K562 (cell line): Measurements from ENCODE around the gene LRRC8A. TPM values are rescaled to one million over a fixed set of nuclear protein-coding genes. Genes with fewer than 3 reads are reported as not detected.

Experiments used
- ARID1B ChIP-seq: fragments of 450-650 bp; IDR thresholded peaks from 2 replicates; pipeline ENCODE4 v1.6.1; 2016; ENCODE audit warnings: antibody characterized with exemption, mild to moderate bottlenecking, inconsistent platforms
- CBX1 ChIP-seq: sonication (generic); IDR thresholded peaks from 2 replicates; pipeline ENCODE4 v1.6.1; 2016; ENCODE audit warnings: antibody characterized with exemption, low read depth, mild to moderate bottlenecking
- FOXJ2 ChIP-seq: fragments of 200-800 bp; sonication (Bioruptor generic); IDR thresholded peaks from 2 replicates; pipeline ENCODE4 v1.6.1; 2016; ENCODE audit warnings: missing genetic modification characterization, missing compliant biosample characterization
- FOXJ3 ChIP-seq: sonication (generic); formaldehyde crosslinking; IDR thresholded peaks from 2 replicates; pipeline ENCODE4 v1.4.0; 2020; ENCODE audit warnings: mild to moderate bottlenecking, missing genetic modification reagents
- HDAC1 ChIP-seq, 2 experiments: fragments of 450-650 bp; IDR thresholded peaks; 2 replicates each; pipeline ENCODE4 v1.6.1; 2016 to 2017; ENCODE audit warnings: inconsistent platforms in 1 of 2, mild to moderate bottlenecking in 1 of 2, moderate library complexity in 1 of 2
- HIVEP1 ChIP-seq: fragments of 250-450 bp; sonication (Bioruptor Pico); IDR thresholded peaks from 2 replicates; pipeline ENCODE4 v1.4.0; 2020; ENCODE audit warnings: mild to moderate bottlenecking
- HSF4 ChIP-seq: fragments of 250-450 bp; sonication (Bioruptor Pico); IDR thresholded peaks from 2 replicates; pipeline ENCODE4 v2.1.2; 2022; ENCODE audit warnings: mild to moderate bottlenecking, moderate library complexity, borderline replicate concordance
- ILF3 ChIP-seq: fragments of 450-650 bp; IDR thresholded peaks from 2 replicates; pipeline ENCODE4 v1.6.1; 2018; ENCODE audit warnings: antibody characterized with exemption, mild to moderate bottlenecking, moderate library complexity, borderline replicate concordance
- ILK ChIP-seq: fragments of 450-650 bp; IDR thresholded peaks from 2 replicates; pipeline ENCODE4 v1.6.1; 2016; ENCODE audit warnings: missing genetic modification characterization, low read depth, mild to moderate bottlenecking, missing compliant biosample characterization, moderate library complexity, borderline replicate concordance
- KLF1 ChIP-seq: fragments of 450-650 bp; IDR thresholded peaks from 2 replicates; pipeline ENCODE4 v1.6.1; 2016; ENCODE audit warnings: missing genetic modification characterization, missing compliant biosample characterization
- KLF16 ChIP-seq: IDR thresholded peaks from 2 replicates; pipeline ENCODE4 v1.6.1; 2016; ENCODE audit warnings: antibody characterized with exemption
- MEF2A ChIP-seq: IDR thresholded peaks from 2 replicates; pipeline ENCODE4 v1.6.1; 2011; ENCODE audit warnings: low read depth, mild to moderate bottlenecking, low read length, moderate library complexity; ENCODE audit not compliant: control insufficient read depth
- NFYB ChIP-seq: IDR thresholded peaks from 2 replicates; pipeline ENCODE4 v1.6.1; 2011; ENCODE audit warnings: mild to moderate bottlenecking, moderate library complexity; ENCODE audit not compliant: insufficient read length; ENCODE audit errors: extremely low read depth
- NONO ChIP-seq, 2 experiments: fragments of 200-400 bp in 1 of 2; fragments of 450-650 bp in 1 of 2; formaldehyde crosslinking in 1 of 2; IDR thresholded peaks; 2 replicates each; pipeline ENCODE4 v1.6.1; 2017; ENCODE audit warnings: low read depth in 2 of 2, mild to moderate bottlenecking in 2 of 2, moderate library complexity in 2 of 2, low read length in 1 of 2
- RHOXF2B ChIP-seq: fragments of 250-450 bp; sonication (Bioruptor Pico); conservative IDR thresholded peaks from 2 replicates; pipeline ENCODE4 v1.5.1; 2021
- SMAD3 ChIP-seq: fragments of 450-650 bp; formaldehyde crosslinking; conservative IDR thresholded peaks from 2 replicates; pipeline ENCODE4 v1.4.0; 2020; ENCODE audit warnings: mild to moderate bottlenecking
- SMARCA4 ChIP-seq: fragments of 450-650 bp; IDR thresholded peaks from 2 replicates; pipeline ENCODE4 v1.6.1; 2016
- TEAD4 ChIP-seq, 2 experiments: sonication (generic) in 1 of 2; formaldehyde crosslinking in 1 of 2; IDR thresholded peaks; 2 replicates each; pipeline versions ENCODE4 v1.6.1 to v1.8.0; 2012 to 2022; ENCODE audit warnings: borderline replicate concordance in 1 of 2, inconsistent platforms in 1 of 2, low read length in 1 of 2, mild to moderate bottlenecking in 1 of 2, missing genetic modification reagents in 1 of 2
- YBX1 ChIP-seq: fragments of 450-650 bp; IDR thresholded peaks from 2 replicates; pipeline ENCODE4 v1.7.1; 2016; ENCODE audit warnings: mild to moderate bottlenecking
- ZC3H11A ChIP-seq: IDR thresholded peaks from 2 replicates; pipeline ENCODE4 v1.6.1; 2012; ENCODE audit warnings: low read depth, low read length, improper control_type of control experiment
- ZC3H4 ChIP-seq: sonication (generic); formaldehyde crosslinking; IDR thresholded peaks from 2 replicates; pipeline ENCODE4 v1.9.0; 2021; ENCODE audit warnings: missing genetic modification reagents, borderline replicate concordance
- ZNF518B ChIP-seq: fragments of 250-450 bp; sonication (Bioruptor Pico); IDR thresholded peaks from 2 replicates; pipeline ENCODE4 v1.5.0; 2021; ENCODE audit warnings: mild to moderate bottlenecking, moderate library complexity
- polyA plus RNA-seq, 8 experiments: library from polyadenylated mRNA; depleted of rRNA in 4 of 8; stranded (reverse) in 5 of 8; unstranded in 3 of 8; fragments of >200 nt; fragmentation: Nextera tagmentation in 2 of 8; fragmentation: Illumina TruSeq in 1 of 8; extraction: Ambion mirVana in 2 of 8; extraction: Trizol in 1 of 8; gene quantifications; 2 replicates each; pipeline versions ENCODE4 v1.2.1 to v1.2.3, GENCODE V29; 2011 to 2014; ENCODE audit warnings: inconsistent platforms in 1 of 8, missing spikeins in 1 of 8
- total RNA-seq, 7 experiments: library from RNA; depleted of rRNA in 6 of 7; stranded (reverse); fragments of >200 nt in 6 of 7; fragmentation: Illumina TruSeq in 2 of 7; extraction: Trizol in 2 of 7; gene quantifications; 2 replicates each; pipeline versions ENCODE4 v1.2.1 to v1.2.3, GENCODE V29; 2011 to 2021; ENCODE audit warnings: low replicate concordance in 1 of 7
- TF ChIP-seq, protein P1 (sequence below), 2 experiments: fragments of 450-650 bp; IDR thresholded peaks; 2 replicates each; pipeline ENCODE4 v1.6.1; 2016
- TF ChIP-seq, protein P2 (sequence below), 2 experiments: fragments of 250-450 bp in 1 of 2; fragments of 450-650 bp in 1 of 2; sonication (Bioruptor Pico) in 1 of 2; IDR thresholded peaks; 2 replicates each; pipeline versions ENCODE4 v1.6.1 to v1.8.0; 2016 to 2021; ENCODE audit warnings: mild to moderate bottlenecking in 2 of 2, moderate library complexity in 2 of 2, missing compliant biosample characterization in 1 of 2, missing genetic modification characterization in 1 of 2

The LRRC8A gene
- total and polyA plus RNA-seq, 9 of the 15 experiments (the other 6 are each of a cell fraction or from before 2014, with no cell fraction given) = 2.9 to 24.7 (median 8.9) TPM

- no peak for TF ChIP-seq ZNF518B (CRISPR knock-in tag)
- no peak; the same call in 1 of the 2 replicates for TF ChIP-seq CBX1
- peak in 1 of 2 experiments; percentile 37; a peak in 2 of 4 replicates for TF ChIP-seq HDAC1 (IDR thresholded peaks at IDR 0.05)
- TF ChIP-seq SMAD3 (CRISPR knock-in tag) = no peak
- TF ChIP-seq NFYB = no peak
- TF ChIP-seq HSF4 = no peak
- TF ChIP-seq FOXJ2 (tag) = no peak
- TF ChIP-seq RHOXF2B (CRISPR knock-in tag) = no peak
- no peak for TF ChIP-seq ARID1B
- TF ChIP-seq SMARCA4 = no peak
- TF ChIP-seq ILK (tag) = no peak
- no peak for TF ChIP-seq ZC3H11A
- no peak for TF ChIP-seq FOXJ3
- no peak for TF ChIP-seq TEAD4 (IDR thresholded peaks at IDR 0.05; ENCODE audit: low read length)
- TF ChIP-seq TEAD4 (CRISPR knock-in tag; IDR thresholded peaks at IDR 0.05; ENCODE audit: borderline replicate concordance) = 0 out of 2 replicates have a peak, but pooled peaks have one; percentile 18
- no peak for TF ChIP-seq HIVEP1 (CRISPR knock-in tag)
- no peak for TF ChIP-seq ZC3H4 (CRISPR knock-in tag)
- TF ChIP-seq, protein P1, sequence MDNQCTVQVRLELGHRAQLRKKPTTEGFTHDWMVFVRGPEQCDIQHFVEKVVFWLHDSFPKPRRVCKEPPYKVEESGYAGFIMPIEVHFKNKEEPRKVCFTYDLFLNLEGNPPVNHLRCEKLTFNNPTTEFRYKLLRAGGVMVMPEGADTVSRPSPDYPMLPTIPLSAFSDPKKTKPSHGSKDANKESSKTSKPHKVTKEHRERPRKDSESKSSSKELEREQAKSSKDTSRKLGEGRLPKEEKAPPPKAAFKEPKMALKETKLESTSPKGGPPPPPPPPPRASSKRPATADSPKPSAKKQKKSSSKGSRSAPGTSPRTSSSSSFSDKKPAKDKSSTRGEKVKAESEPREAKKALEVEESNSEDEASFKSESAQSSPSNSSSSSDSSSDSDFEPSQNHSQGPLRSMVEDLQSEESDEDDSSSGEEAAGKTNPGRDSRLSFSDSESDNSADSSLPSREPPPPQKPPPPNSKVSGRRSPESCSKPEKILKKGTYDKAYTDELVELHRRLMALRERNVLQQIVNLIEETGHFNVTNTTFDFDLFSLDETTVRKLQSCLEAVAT (IDR thresholded peaks at IDR 0.05) = peak in 1 of 2 experiments; percentile 24; a peak in 1 of 4 replicates
- TF ChIP-seq, protein P2, sequence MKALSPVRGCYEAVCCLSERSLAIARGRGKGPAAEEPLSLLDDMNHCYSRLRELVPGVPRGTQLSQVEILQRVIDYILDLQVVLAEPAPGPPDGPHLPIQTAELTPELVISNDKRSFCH (CRISPR knock-in tag; IDR thresholded peaks at IDR 0.05) = no peak
- TF ChIP-seq, protein P2 (tag; IDR thresholded peaks at IDR 0.05) = peak; percentile 81
- TF ChIP-seq NONO (IDR thresholded peaks at IDR 0.05; ENCODE audit: low read depth in 2 of 2, low read length in 1 of 2) = peak; percentile 54 to 90
- TF ChIP-seq KLF16 = no peak
- TF ChIP-seq MEF2A = no peak
- TF ChIP-seq YBX1 = no peak
- peak; percentile 89 for TF ChIP-seq KLF1 (tag)
- TF ChIP-seq ILF3 = no peak
Observed at GRCh38 chr9:128881884-128882676, at the start of gene LRRC8A, which contains the start of gene KYAT1 (continued).
